Naive thymus-derived CD4-positive, alpha-beta T cell (primary cell): ENCODE results near the gene ATG5. TPM values are rescaled to one million over a fixed set of nuclear protein-coding genes. Genes with fewer than 3 reads are reported as not detected.
A peak's percentile ranks its signal among the peaks of the same experiment; 100 is the strongest.

ENCODE experiments used
- ATAC-seq: fragments of 150-1000 bp; cut with Tn5 transposase; 2 replicates; pipeline ENCODE4 v1.10.0; 2021; ENCODE audit warnings: mild to moderate bottlenecking, moderate library complexity
- CTCF ChIA-PET: fragments of 350-600 bp; sonication (Branson Sonifier 250); formaldehyde crosslinking; loops from one replicate; lab custom pipeline; 2021; ENCODE audit warnings: antibody characterized with exemption; lab: Charles Lee
- POLR2A ChIA-PET: fragments of 350-600 bp; sonication (Branson Sonifier 250); formaldehyde crosslinking; loops from one replicate; lab custom pipeline; 2021; ENCODE audit warnings: antibody characterized with exemption, inconsistent platforms; lab: Charles Lee
- DNase-seq, 9 donors: peaks; one replicate each; pipeline versions ENCODE4 v3.0.0 to v3.0.0-alpha.2; 2020 to 2022; ENCODE audit warnings: mixed read lengths in 1 of 9
- H3K27ac ChIP-seq: one replicate; pipeline ENCODE4 v1.7.0; 2013; ENCODE audit warnings: mild to moderate bottlenecking, low read depth, low read length, moderate library complexity
- H3K27me3 ChIP-seq, 2 donors: one replicate each; pipeline ENCODE4 v1.7.0; 2013; ENCODE audit warnings: low read length in 2 of 2, mild to moderate bottlenecking in 2 of 2, moderate library complexity in 2 of 2; ENCODE audit not compliant: control insufficient read depth in 2 of 2, insufficient read depth in 2 of 2
- H3K36me3 ChIP-seq, 3 experiments: 1 replicate in 2 of 3; 2 replicates in 1 of 3; pipeline ENCODE4 v1.7.0; 2013; ENCODE audit warnings: low read length in 3 of 3, mild to moderate bottlenecking in 3 of 3, moderate library complexity in 1 of 3; ENCODE audit not compliant: insufficient read depth in 3 of 3, control insufficient read depth in 2 of 3
- H3K4me1 ChIP-seq, 2 donors: one replicate each; pipeline ENCODE4 v1.7.0; 2013; ENCODE audit warnings: low read length in 2 of 2, mild to moderate bottlenecking in 2 of 2, moderate library complexity in 1 of 2; ENCODE audit not compliant: control insufficient read depth in 2 of 2, insufficient read depth in 2 of 2
- H3K4me3 ChIP-seq: 2 replicates; pipeline ENCODE4 v1.7.0; 2013; ENCODE audit warnings: mild to moderate bottlenecking, low read length
- H3K9me3 ChIP-seq, 3 experiments: 1 replicate in 2 of 3; 2 replicates in 1 of 3; pipeline ENCODE4 v1.7.0; 2013; ENCODE audit warnings: low read length in 3 of 3; ENCODE audit not compliant: control insufficient read depth in 2 of 3
- H3K27ac Mint-ChIP-seq, 9 donors: one replicate each; pipeline ENCODE4 v1.8.0; 2020 to 2022; ENCODE audit warnings: mixed read lengths in 9 of 9, mild to moderate bottlenecking in 8 of 9, moderate library complexity in 5 of 9, inconsistent platforms in 2 of 9
- H3K27me3 Mint-ChIP-seq, 5 donors: one replicate each; pipeline ENCODE4 v1.8.0; 2021 to 2022; ENCODE audit warnings: mixed read lengths in 5 of 5, mild to moderate bottlenecking in 1 of 5
- H3K36me3 Mint-ChIP-seq, 5 donors: one replicate each; pipeline ENCODE4 v1.8.0; 2020 to 2022; ENCODE audit warnings: mixed read lengths in 5 of 5, mild to moderate bottlenecking in 3 of 5, inconsistent platforms in 1 of 5
- H3K4me1 Mint-ChIP-seq, 7 donors: one replicate each; pipeline ENCODE4 v1.8.0; 2020 to 2022; ENCODE audit warnings: mixed read lengths in 7 of 7, mild to moderate bottlenecking in 3 of 7, inconsistent platforms in 1 of 7
- H3K4me3 Mint-ChIP-seq, 10 donors: one replicate each; pipeline ENCODE4 v1.8.0; 2020 to 2022; ENCODE audit warnings: mild to moderate bottlenecking in 10 of 10, mixed read lengths in 10 of 10, moderate library complexity in 6 of 10, inconsistent platforms in 2 of 10
- H3K9me3 Mint-ChIP-seq, 11 donors: one replicate each; pipeline ENCODE4 v1.8.0; 2020 to 2022; ENCODE audit warnings: mixed read lengths in 11 of 11, mild to moderate bottlenecking in 4 of 11, inconsistent platforms in 1 of 11, moderate library complexity in 1 of 11
- intact Hi-C, 2 donors: fragments of 100-400 bp; cut with micrococcal nuclease; formaldehyde crosslinking; loops; one replicate each; pipeline ENCODE4 v1.15.1; 2023
- polyA plus RNA-seq, 2 donors: library from polyadenylated mRNA; unstranded; fragments of 300-500 nt; fragmentation: Illumina TruSeq; gene quantifications; one replicate each; pipeline ENCODE4 v1.2.3, GENCODE V29; 2021
- total RNA-seq, 6 experiments: library from RNA in 5 of 6; stranded (reverse) in 5 of 6; gene quantifications; 1 replicate in 5 of 6; 2 replicates in 1 of 6; pipeline ENCODE4 v1.2.3 and lab custom pipeline; 2021 to 2026

Gene ATG5
- total and polyA plus RNA-seq, 7 experiments from 2014 or later, result 24.0 to 32.9 (median 28.8) TPM

DNA sequence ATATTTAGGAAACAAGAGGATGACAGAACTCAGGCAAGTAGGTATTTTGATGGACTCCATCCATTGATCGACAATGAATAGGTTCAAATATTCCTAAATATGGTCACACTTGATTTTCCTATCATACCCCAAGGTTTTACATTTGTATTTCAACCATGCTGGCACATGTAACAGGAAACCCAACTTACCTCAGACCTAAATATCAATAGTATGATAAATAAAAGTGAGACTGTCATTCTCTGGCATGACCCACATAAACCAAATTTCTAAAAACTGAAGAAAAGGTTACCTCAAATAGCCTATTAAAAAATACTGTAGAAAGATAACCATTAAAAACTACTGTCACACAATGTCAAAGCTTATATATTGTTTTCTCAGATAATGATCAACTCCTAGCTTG, 142.1 kb downstream of the ATG5 start:
- no peaks in the 10 kb centered on the region for H3K27me3 ChIP-seq
- intact Hi-C loops, result no loop called here

DNA sequence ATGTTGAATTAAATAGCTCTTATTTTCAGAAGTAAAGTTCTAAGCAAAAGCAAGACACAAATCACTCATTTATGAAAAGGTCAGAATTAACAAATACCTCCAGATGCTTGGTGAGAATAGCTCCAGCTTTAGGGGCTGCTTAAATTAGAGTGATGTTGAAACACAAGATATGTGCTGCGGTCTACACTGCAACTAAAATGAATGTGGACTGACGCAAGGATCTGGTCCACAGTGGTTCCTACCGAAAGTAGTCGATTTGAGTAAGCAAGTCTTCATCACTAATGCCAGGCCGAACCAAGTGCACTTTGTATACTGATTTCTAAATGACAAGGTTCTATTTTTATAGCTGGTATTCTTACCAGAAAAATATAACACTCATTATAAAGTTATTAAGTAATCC, 143.1 kb downstream of the ATG5 start:
- peaks cover 0 to 5% (median 0%) of the 10 kb centered on the region in 3 experiments for H3K36me3 ChIP-seq
- Mint-ChIP-seq H3K27me3 (no peaks in the 10 kb centered on the region), H3K36me3 (peaks cover 0 to 38% (median 12%) of the 10 kb centered on the region in 5 donors), H3K27ac (no peak overlapping the region), H3K4me3 (no peak overlapping the region), H3K4me1 (peaks cover 2 to 51% (median 10%) of the 10 kb centered on the region in 7 donors), H3K9me3 (peaks cover 0 to 5% (median 0%) of the 10 kb centered on the region in 11 donors)
- peaks cover 30 to 37% of the 10 kb centered on the region in 2 donors for H3K4me1 ChIP-seq
- H3K4me3 ChIP-seq, result no peak overlapping the region
- H3K9me3 ChIP-seq, result no peaks in the 10 kb centered on the region
- ChIA-PET CTCF (interaction anchor here (1.2 kb wide), 1 partner anchor 64 kb away, joined by 4 read pairs; no protein-coding TSS in a partner anchor), POLR2A (no interaction called here)
- intact Hi-C loops, result no loop called here
- H3K27me3 ChIP-seq, result no peaks in the 10 kb centered on the region
- no peak overlapping the region for H3K27ac ChIP-seq
- ATAC-seq, result no peak
- no peak for DNase-seq

More for the DNA sequence above, 142.1 kb downstream of the ATG5 start:
- ChIA-PET CTCF (no interaction called here), POLR2A (no interaction called here)
- Histone ChIP-seq H3K36me3 (peaks cover 0 to 5% (median 0%) of the 10 kb centered on the region in 3 experiments), H3K4me1 (peaks cover 27 to 46% of the 10 kb centered on the region in 2 donors), H3K27ac (no peak overlapping the region), H3K9me3 (no peaks in the 10 kb centered on the region), H3K4me3 (no peak overlapping the region)
- Mint-ChIP-seq H3K36me3 (peaks cover 0 to 39% (median 12%) of the 10 kb centered on the region in 5 donors), H3K9me3 (peaks cover 0 to 5% (median 0%) of the 10 kb centered on the region in 11 donors), H3K4me1 (peaks cover 8 to 54% (median 19%) of the 10 kb centered on the region in 7 donors), H3K27me3 (no peaks in the 10 kb centered on the region), H3K4me3 (no peak overlapping the region), H3K27ac (no peak overlapping the region)
- ATAC-seq, result no peak
- no peak for DNase-seq

DNA sequence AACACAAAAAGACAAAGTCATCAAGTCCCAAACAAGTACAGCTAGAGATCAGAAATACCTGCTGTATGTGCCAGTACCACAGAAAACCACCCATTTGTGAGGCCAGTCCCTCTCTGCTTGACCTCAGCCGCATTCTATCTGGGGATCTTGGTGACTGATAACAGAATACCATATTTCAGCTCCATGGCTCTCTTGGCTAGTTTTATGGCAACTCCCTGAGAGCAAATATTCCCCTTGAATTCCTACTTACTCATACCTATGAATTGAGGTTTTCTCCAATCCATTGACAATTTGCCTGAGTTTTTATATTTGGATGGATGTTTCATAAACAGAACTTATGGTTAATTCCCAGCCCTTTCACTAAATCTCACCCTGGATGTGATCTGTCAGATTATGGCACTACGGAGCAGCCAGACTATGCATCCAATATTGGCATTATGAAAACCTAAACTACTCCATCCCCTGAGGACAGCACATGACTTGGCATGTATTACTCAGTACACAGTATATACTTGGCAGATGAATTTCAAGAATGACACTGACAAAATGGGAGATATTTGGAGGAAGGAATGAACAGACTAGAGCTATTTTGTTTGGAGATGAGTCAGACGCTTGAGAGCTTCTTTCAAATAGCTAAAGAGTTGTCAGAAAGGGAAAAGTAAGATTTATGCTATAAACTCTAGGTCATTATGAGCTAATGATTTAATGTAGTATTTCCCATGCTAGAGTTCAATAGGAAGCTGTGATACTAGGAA, 143.7 kb downstream of the ATG5 start:
- peaks cover 2 to 39% (median 12%) of the 10 kb centered on the region in 5 donors for H3K36me3 Mint-ChIP-seq
- peaks cover 0 to 5% (median 0%) of the 10 kb centered on the region in 11 donors for H3K9me3 Mint-ChIP-seq
- H3K27me3 Mint-ChIP-seq, result no peaks in the 10 kb centered on the region
- intact Hi-C loops, result loop anchor here in 1 of 2 donors (2.0 kb wide), 1 partner anchor 13 kb away; no protein-coding TSS in a partner anchor
- ATAC-seq (no peak), DNase-seq (no peak)
- ChIA-PET CTCF (interaction anchor here (1.2 kb wide), 1 partner anchor 63 kb away, joined by 4 read pairs; no protein-coding TSS in a partner anchor), POLR2A (interaction anchor here (1.5 kb wide), 1 partner anchor 8 kb away, joined by 3 read pairs; no protein-coding TSS in a partner anchor)
- H3K4me1 ChIP-seq, result peaks cover 30 to 33% of the 10 kb centered on the region in 2 donors
- H3K4me3 Mint-ChIP-seq, result no peak overlapping the region
- H3K27ac Mint-ChIP-seq, result peak overlapping the region in 1 of 9 donors; percentile 10
- H3K27me3 ChIP-seq, result no peaks in the 10 kb centered on the region
- H3K4me1 Mint-ChIP-seq, result peaks cover 3 to 47% (median 12%) of the 10 kb centered on the region in 7 donors
- H3K27ac ChIP-seq, result no peak overlapping the region
- no peak overlapping the region for H3K4me3 ChIP-seq
- H3K36me3 ChIP-seq, result peaks cover 0 to 5% (median 0%) of the 10 kb centered on the region in 3 experiments
- H3K9me3 ChIP-seq, result no peaks in the 10 kb centered on the region

DNA sequence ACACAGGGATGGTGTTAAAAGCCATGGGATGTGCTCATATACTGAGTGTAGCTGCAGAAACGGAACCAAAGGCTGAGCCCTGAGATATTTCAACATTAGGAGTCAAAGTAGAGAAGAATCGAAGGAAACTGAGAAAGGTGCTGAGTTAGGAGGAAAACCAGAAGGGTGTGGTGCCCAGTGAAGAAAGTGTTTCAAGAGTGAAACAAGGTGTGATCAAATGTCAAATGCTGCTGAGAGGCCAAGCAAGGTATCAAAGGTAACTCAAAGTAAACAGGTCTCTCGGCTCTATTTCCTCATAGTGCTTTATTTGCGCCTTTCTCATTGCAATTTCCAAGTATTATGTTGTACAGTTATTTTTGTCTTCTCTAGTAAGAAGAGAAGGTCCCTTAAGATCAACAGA, 145.4 kb downstream of the ATG5 start:
- peaks cover 22 to 30% of the 10 kb centered on the region in 2 donors for H3K4me1 ChIP-seq
- H3K9me3 ChIP-seq, result no peaks in the 10 kb centered on the region
- ChIA-PET CTCF (no interaction called here), POLR2A (interaction anchor here (1.5 kb wide), 1 partner anchor 9 kb away, joined by 3 read pairs; no protein-coding TSS in a partner anchor)
- peak overlapping the region; percentile 16 for H3K27ac ChIP-seq
- peak; percentile 40 for ATAC-seq
- peak in 4 of 9 donors; percentile 10 to 38 (median 19) for DNase-seq
- peaks cover 7 to 42% (median 15%) of the 10 kb centered on the region in 7 donors for H3K4me1 Mint-ChIP-seq
- H3K36me3 Mint-ChIP-seq, result peaks cover 0 to 30% (median 0%) of the 10 kb centered on the region in 5 donors
- H3K9me3 Mint-ChIP-seq, result peaks cover 0 to 5% (median 0%) of the 10 kb centered on the region in 11 donors
- H3K27me3 Mint-ChIP-seq, result no peaks in the 10 kb centered on the region
- no peaks in the 10 kb centered on the region for H3K27me3 ChIP-seq
- peak overlapping the region in 1 of 9 donors; percentile 85 for H3K27ac Mint-ChIP-seq
- no peak overlapping the region for H3K4me3 ChIP-seq
- H3K36me3 ChIP-seq, result no peaks in the 10 kb centered on the region
- H3K4me3 Mint-ChIP-seq, result peak overlapping the region in 1 of 10 donors; percentile 38
- intact Hi-C loops, result loop anchor here in 1 of 2 donors (2.0 kb wide), 1 partner anchor 15 kb away; no protein-coding TSS in a partner anchor

DNA sequence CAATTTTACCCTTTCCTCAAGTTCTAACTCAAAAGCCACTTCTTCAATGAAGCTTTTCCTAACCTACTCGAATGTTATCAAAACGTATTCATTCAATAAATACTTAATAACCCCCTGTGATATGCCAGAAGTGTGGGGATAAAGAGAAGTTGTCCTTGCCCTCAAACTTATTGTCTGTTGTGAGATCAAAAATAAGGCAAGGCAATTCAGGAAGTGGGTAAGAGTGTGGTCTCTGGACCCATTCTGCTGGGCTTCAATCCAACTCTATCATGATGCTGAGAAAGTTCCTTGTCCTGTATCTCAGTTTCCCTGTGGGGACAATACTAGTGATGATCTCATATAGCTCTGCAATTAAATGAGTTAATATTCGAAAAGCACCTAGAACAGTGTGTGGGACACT, 146.7 kb downstream of the ATG5 start:
- H3K27me3 Mint-ChIP-seq, result no peaks in the 10 kb centered on the region
- Histone ChIP-seq H3K36me3 (no peaks in the 10 kb centered on the region), H3K27ac (no peak overlapping the region), H3K4me1 (peaks cover 22 to 33% of the 10 kb centered on the region in 2 donors), H3K27me3 (no peaks in the 10 kb centered on the region), H3K4me3 (no peak overlapping the region), H3K9me3 (no peaks in the 10 kb centered on the region)
- H3K4me3 Mint-ChIP-seq, result peak overlapping the region in 1 of 10 donors; percentile 39
- H3K36me3 Mint-ChIP-seq, result peaks cover 0 to 25% (median 0%) of the 10 kb centered on the region in 5 donors
- DNase-seq (no peak), ATAC-seq (no peak)
- peaks cover 0 to 5% (median 0%) of the 10 kb centered on the region in 11 donors for H3K9me3 Mint-ChIP-seq
- CTCF ChIA-PET, result no interaction called here
- H3K27ac Mint-ChIP-seq, result peak overlapping the region in 2 of 9 donors; percentile 1 to 43
- intact Hi-C loops, result no loop called here
- POLR2A ChIA-PET, result no interaction called here
- H3K4me1 Mint-ChIP-seq, result peaks cover 9 to 37% (median 18%) of the 10 kb centered on the region in 7 donors

DNA sequence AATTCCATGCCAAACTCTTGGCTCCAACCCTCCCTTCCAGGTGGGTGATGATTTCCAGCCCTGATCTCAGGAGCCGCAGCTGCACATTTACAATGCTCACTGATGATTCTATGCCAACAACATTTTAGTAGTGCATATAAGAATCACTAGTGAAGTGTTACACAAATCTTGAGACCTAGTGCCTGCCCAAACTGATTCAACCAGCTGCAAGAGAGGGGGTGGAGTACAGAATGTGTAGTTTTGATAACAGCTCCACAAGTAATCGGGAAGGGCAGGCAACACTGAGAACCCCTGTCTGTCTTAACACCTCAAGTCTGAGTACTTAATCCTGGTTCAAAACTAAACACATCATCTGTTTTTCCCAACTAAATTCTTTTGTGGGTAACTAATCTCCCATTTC, 147.8 kb downstream of the ATG5 start:
- intact Hi-C loops, result no loop called here
- POLR2A ChIA-PET, result interaction anchor here (0.8 to 0.9 kb wide), 2 partner anchors 11 to 54 kb away, joined by 3 read pairs; no protein-coding TSS in a partner anchor
- peaks cover 14 to 36% (median 24%) of the 10 kb centered on the region in 7 donors for H3K4me1 Mint-ChIP-seq
- Histone ChIP-seq H3K9me3 (no peaks in the 10 kb centered on the region), H3K27ac (no peak overlapping the region), H3K36me3 (no peaks in the 10 kb centered on the region), H3K4me1 (peaks cover 22 to 38% of the 10 kb centered on the region in 2 donors), H3K27me3 (no peaks in the 10 kb centered on the region), H3K4me3 (no peak overlapping the region)
- ATAC-seq (no peak), DNase-seq (no peak)
- CTCF ChIA-PET, result no interaction called here
- H3K27ac Mint-ChIP-seq, result no peak overlapping the region
- H3K9me3 Mint-ChIP-seq, result peaks cover 0 to 5% (median 0%) of the 10 kb centered on the region in 11 donors
- H3K4me3 Mint-ChIP-seq, result no peak overlapping the region
- no peaks in the 10 kb centered on the region for H3K27me3 Mint-ChIP-seq
- H3K36me3 Mint-ChIP-seq, result peaks cover 0 to 20% (median 0%) of the 10 kb centered on the region in 5 donors
